Measurements from ENCODE around the gene SLC34A1. TPM values are rescaled to one million over a fixed set of nuclear protein-coding genes. Genes with fewer than 3 reads are reported as not detected.

Gene SLC34A1
- total and polyA plus RNA-seq, 2 of the 13 experiments (the other 11 are each of a cell fraction or from before 2014, with no cell fraction given), result 0.03 to 0.20 TPM

- TF ChIP-seq MAX (IDR thresholded peaks at IDR 0.05) (peak; percentile 22; the same call in 1 of the 2 replicates), RNF219 (CRISPR knock-in tag; IDR thresholded peaks at IDR 0.05) (no peak), ZNF784 (CRISPR knock-in tag; IDR thresholded peaks at IDR 0.05; ENCODE audit: borderline replicate concordance) (no peak), ZNF687 (CRISPR knock-in tag; IDR thresholded peaks at IDR 0.05) (peak; percentile 53), ZNF33A (CRISPR knock-in tag; IDR thresholded peaks at IDR 0.05; ENCODE audit: borderline replicate concordance) (no peak), DZIP1 (CRISPR knock-in tag; IDR thresholded peaks at IDR 0.05) (no peak), ARNT (IDR thresholded peaks at IDR 0.05) (no peak), HIC2 (CRISPR knock-in tag; IDR thresholded peaks at IDR 0.05; ENCODE audit: low read depth) (peak; percentile 87), ZNF772 (CRISPR knock-in tag; IDR thresholded peaks at IDR 0.05) (no peak), MED8 (CRISPR knock-in tag; IDR thresholded peaks at IDR 0.05; ENCODE audit: insufficient replicate concordance) (no peak), TBL1XR1 (IDR thresholded peaks at IDR 0.05; ENCODE audit: borderline replicate concordance, low read length, partially characterized antibody) (no peak), SNAI1 (CRISPR knock-in tag; IDR thresholded peaks at IDR 0.05; ENCODE audit: borderline replicate concordance) (no peak), SCMH1 (CRISPR knock-in tag; IDR thresholded peaks at IDR 0.05; ENCODE audit: borderline replicate concordance) (no peak), ZNF251 (CRISPR knock-in tag; IDR thresholded peaks at IDR 0.05) (no peak), FOXC1 (CRISPR knock-in tag; IDR thresholded peaks at IDR 0.05; ENCODE audit: borderline replicate concordance) (no peak), CENPX (CRISPR knock-in tag; IDR thresholded peaks at IDR 0.05) (no peak), KDM5B (CRISPR knock-in tag; IDR thresholded peaks at IDR 0.05; ENCODE audit: borderline replicate concordance) (no peak), PHF5A (CRISPR knock-in tag; IDR thresholded peaks at IDR 0.05; ENCODE audit: low read depth, unreplicated experiment) (no peak)
Observed at GRCh38 chr5:177336112-177336511, 48.1 kb upstream of the SLC34A1 start (continued).
